KMS-11 (cell line): ENCODE data around the gene ADPRM.

Source experiments
- H2AFZ ChIP-seq: fragments of 200-600 bp; sonication (generic); 2 replicates; pipeline ENCODE4 v1.6.1; 2016; ENCODE audit warnings: antibody characterized with exemption, mixed run types, low read depth
- H3K27ac ChIP-seq: fragments of 200-600 bp; sonication (generic); 2 replicates; pipeline ENCODE4 v1.6.1; 2016; ENCODE audit warnings: mild to moderate bottlenecking, mixed run types
- H3K27me3 ChIP-seq: fragments of 200-600 bp; sonication (generic); 2 replicates; pipeline ENCODE4 v1.6.1; 2017; ENCODE audit warnings: mild to moderate bottlenecking, low read depth, mixed run types, moderate library complexity; ENCODE audit not compliant: insufficient read depth
- H3K36me3 ChIP-seq: fragments of 200-600 bp; sonication (generic); 2 replicates; pipeline ENCODE4 v1.6.1; 2017; ENCODE audit warnings: mild to moderate bottlenecking, mixed run types; ENCODE audit not compliant: insufficient read depth
- H3K4me1 ChIP-seq: fragments of 200-600 bp; sonication (generic); 2 replicates; pipeline ENCODE4 v1.6.1; 2016; ENCODE audit warnings: mild to moderate bottlenecking, low read depth, mixed run types; ENCODE audit not compliant: poor library complexity, severe bottlenecking
- H3K4me2 ChIP-seq: fragments of 200-600 bp; sonication (generic); 2 replicates; pipeline ENCODE4 v1.7.0; 2016; ENCODE audit warnings: mild to moderate bottlenecking, mixed run types
- H3K4me3 ChIP-seq: fragments of 200-600 bp; sonication (generic); IDR thresholded peaks from 2 replicates; pipeline ENCODE4 v1.6.1; 2017; ENCODE audit warnings: low read depth, low read length, mixed read lengths; ENCODE audit not compliant: insufficient read depth
- H3K79me2 ChIP-seq: fragments of 200-600 bp; sonication (generic); 2 replicates; pipeline ENCODE4 v1.6.1; 2016; ENCODE audit warnings: low read depth, mixed run types; ENCODE audit not compliant: insufficient read depth
- H3K9ac ChIP-seq: fragments of 200-600 bp; sonication (generic); 2 replicates; pipeline ENCODE4 v1.6.1; 2016; ENCODE audit warnings: mild to moderate bottlenecking, mixed run types
- H4K20me1 ChIP-seq: fragments of 200-600 bp; sonication (generic); 2 replicates; pipeline ENCODE4 v1.6.1; 2016; ENCODE audit warnings: mild to moderate bottlenecking, mixed run types; ENCODE audit not compliant: insufficient read depth
- TF ChIP-seq, protein P1 (sequence below): fragments of 200-600 bp; sonication (generic); conservative IDR thresholded peaks from 2 replicates; pipeline ENCODE4 v1.6.1; 2017; ENCODE audit warnings: low read depth, mild to moderate bottlenecking, antibody characterized with exemption, low read length, moderate library complexity, mixed read lengths

ADPRM gene

DNA sequence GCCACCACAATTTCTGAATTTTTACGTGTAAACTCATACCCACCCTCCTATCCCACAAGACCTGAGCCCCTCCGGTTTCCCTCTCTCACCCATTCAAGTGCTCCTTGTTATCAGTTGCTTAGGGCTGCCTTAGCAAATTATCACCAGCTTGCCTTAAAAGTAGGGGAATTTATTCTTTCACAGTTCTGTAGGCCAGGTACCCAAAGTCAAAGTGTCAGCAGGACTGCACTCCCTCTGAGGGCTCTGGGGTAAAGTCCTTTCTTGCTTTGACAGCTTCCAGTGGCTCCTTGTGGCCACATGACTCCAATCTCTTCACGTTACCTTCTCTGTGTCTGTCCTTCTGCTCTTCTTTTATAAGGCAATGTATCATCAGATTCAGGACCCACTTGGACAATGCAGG is 40.3 kb downstream of the ADPRM start:
- no peak overlapping the region for H3K9ac ChIP-seq

DNA sequence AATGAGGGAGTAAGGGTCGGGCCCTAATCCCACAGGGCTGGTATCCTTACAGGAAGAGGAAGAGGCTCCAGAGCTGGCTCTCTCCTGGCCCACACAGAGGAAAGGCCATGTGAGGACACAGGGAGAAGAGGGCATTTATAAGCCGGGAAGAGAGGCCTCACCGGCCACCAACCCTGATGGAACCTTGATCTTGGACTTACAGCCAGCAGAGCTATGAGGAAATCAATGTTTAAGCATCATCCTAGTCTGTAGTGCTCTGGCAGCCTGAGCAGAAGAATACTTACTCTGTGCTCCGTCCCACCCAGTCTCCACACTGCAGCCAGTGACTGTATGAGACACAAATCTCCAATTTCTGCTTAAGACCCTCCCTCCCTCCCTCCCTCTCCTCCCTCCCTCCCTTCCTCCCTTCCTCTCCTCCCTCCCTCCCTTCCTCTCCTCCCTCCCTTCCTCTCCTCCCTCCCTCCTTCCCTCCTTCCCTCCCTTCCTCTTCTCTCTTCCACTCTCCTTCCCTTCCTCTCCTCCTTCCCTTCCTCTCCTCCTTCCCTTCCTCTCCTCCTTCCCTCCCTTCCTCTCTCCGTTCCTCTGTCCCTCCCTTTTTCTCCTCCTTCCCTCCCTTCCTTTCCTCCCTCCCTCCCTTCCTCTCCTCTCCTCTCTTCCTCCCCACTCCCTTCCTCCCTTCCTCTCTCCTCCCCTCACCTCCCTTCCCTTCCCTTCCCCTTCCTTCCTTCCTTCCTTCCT is 41.3 kb downstream of the ADPRM start:
- H2AFZ ChIP-seq = no peak overlapping the region
- H3K4me2 ChIP-seq = no peak overlapping the region
- no peak overlapping the region for H3K9ac ChIP-seq
- no peak overlapping the region for H3K27ac ChIP-seq
- H3K4me1 ChIP-seq = no peaks in the 10 kb centered on the region
- H3K4me3 ChIP-seq = no peak overlapping the region
- H3K36me3 ChIP-seq = no peaks in the 10 kb centered on the region
- no peaks in the 10 kb centered on the region for H3K79me2 ChIP-seq
- TF ChIP-seq, protein P1, sequence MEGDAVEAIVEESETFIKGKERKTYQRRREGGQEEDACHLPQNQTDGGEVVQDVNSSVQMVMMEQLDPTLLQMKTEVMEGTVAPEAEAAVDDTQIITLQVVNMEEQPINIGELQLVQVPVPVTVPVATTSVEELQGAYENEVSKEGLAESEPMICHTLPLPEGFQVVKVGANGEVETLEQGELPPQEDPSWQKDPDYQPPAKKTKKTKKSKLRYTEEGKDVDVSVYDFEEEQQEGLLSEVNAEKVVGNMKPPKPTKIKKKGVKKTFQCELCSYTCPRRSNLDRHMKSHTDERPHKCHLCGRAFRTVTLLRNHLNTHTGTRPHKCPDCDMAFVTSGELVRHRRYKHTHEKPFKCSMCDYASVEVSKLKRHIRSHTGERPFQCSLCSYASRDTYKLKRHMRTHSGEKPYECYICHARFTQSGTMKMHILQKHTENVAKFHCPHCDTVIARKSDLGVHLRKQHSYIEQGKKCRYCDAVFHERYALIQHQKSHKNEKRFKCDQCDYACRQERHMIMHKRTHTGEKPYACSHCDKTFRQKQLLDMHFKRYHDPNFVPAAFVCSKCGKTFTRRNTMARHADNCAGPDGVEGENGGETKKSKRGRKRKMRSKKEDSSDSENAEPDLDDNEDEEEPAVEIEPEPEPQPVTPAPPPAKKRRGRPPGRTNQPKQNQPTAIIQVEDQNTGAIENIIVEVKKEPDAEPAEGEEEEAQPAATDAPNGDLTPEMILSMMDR = no peak
- H4K20me1 ChIP-seq = no peaks in the 10 kb centered on the region
- H3K27me3 ChIP-seq = no peaks in the 10 kb centered on the region

More for the DNA sequence above, 40.3 kb downstream of the ADPRM start:
- H3K4me1 ChIP-seq = no peaks in the 10 kb centered on the region
- H3K79me2 ChIP-seq = no peaks in the 10 kb centered on the region
- H3K27me3 ChIP-seq = no peaks in the 10 kb centered on the region
- TF ChIP-seq, protein P1 = no peak
- H3K4me3 ChIP-seq = no peak overlapping the region
- no peaks in the 10 kb centered on the region for H3K36me3 ChIP-seq
- no peak overlapping the region for H3K27ac ChIP-seq
- no peaks in the 10 kb centered on the region for H4K20me1 ChIP-seq
- no peak overlapping the region for H2AFZ ChIP-seq
- H3K4me2 ChIP-seq = no peak overlapping the region

DNA sequence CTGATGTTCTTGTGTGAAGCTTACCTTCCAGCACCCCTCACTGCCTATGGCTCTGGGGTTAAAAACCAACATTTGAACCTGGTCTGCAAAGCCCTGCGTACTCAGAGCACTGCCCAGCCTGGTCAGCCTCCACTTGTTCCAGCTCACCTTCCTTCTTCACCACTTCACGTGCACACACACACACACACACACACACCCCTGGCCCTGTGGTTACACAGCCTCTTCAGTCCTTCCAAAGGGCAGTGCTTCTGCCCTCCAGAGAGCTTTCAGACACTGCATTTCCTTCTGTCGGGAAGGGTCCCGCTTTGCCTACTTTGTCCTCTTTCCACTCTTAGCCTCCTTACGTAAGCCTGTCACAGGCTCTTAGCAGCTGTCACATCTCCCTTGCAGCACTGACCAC is 42.0 kb downstream of the ADPRM start:
- no peak overlapping the region for H3K27ac ChIP-seq
- H3K36me3 ChIP-seq = no peaks in the 10 kb centered on the region
- no peak overlapping the region for H3K4me3 ChIP-seq
- H2AFZ ChIP-seq = no peak overlapping the region
- H3K79me2 ChIP-seq = no peaks in the 10 kb centered on the region
- TF ChIP-seq, protein P1 = no peak
- H3K9ac ChIP-seq = no peak overlapping the region
- H4K20me1 ChIP-seq = no peaks in the 10 kb centered on the region
- H3K4me2 ChIP-seq = no peak overlapping the region
- no peaks in the 10 kb centered on the region for H3K27me3 ChIP-seq
- H3K4me1 ChIP-seq = no peaks in the 10 kb centered on the region

DNA sequence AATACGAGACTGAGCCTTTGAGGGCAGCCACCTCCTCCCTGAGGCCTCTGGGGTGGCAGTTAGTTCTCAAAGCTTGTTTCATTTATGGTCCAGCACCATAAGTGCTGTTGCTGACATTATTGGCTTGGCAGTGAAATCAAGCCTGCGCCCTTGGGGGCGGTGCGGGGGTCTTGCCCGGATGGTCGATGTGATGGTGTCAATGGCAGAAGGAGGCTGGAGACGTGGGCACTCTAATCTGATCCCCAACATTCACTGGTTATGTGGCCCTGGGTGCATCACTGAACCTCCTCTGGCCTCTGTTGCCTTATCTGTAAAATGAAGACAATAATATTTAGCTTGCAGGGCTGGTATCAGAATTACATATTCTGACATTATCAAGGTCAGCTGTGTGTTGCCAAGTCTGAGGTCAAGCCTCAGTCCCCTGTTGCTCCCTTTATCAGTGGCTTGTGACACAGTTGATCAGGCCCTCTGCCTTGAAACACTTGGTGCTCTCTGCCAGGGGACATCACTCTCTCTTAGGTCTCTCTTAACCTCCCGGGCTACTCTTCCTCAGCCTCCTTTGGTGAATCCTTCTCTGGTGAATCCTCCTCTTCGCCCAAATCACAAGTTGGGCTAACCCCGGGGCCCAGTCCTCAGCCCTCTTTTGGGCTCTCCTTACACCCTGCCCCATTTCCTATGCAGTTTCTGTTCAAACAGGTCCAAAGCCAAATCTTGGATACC is 44.2 kb downstream of the ADPRM start:
- Histone ChIP-seq H3K4me3 (no peak overlapping the region), H3K27me3 (no peaks in the 10 kb centered on the region), H3K79me2 (no peaks in the 10 kb centered on the region), H4K20me1 (no peaks in the 10 kb centered on the region), H3K4me1 (no peaks in the 10 kb centered on the region), H3K27ac (no peak overlapping the region), H2AFZ (no peak overlapping the region), H3K36me3 (no peaks in the 10 kb centered on the region), H3K9ac (no peak overlapping the region), H3K4me2 (no peak overlapping the region)
- TF ChIP-seq, protein P1 = no peak
